Ascending aorta (tissue), 2 donors: ENCODE measurements around the gene SPAG9. TPM values are rescaled to one million over a fixed set of nuclear protein-coding genes. Genes with fewer than 3 reads are reported as not detected.
"Not testable (repeated sequence)": the region's sequence is repeated elsewhere in the genome, so short reads cannot be mapped to it uniquely, and the experiment has no call there.

Experiments
- DNase-seq, 2 donors: peaks; one replicate each; pipeline ENCODE4 v3.0.0-alpha.2; 2019; ENCODE audit warnings: low spot score in 2 of 2
- H3K27ac ChIP-seq, 2 donors: fragments of 200-600 bp; sonication (generic); one replicate each; pipeline ENCODE4 v1.5.1; 2016 to 2017; ENCODE audit warnings: mild to moderate bottlenecking in 1 of 2
- H3K27me3 ChIP-seq: fragments of 200-600 bp; sonication (generic); one replicate; pipeline ENCODE4 v1.5.1; 2017
- H3K36me3 ChIP-seq, 2 donors: fragments of 200-600 bp; sonication (generic); one replicate each; pipeline ENCODE4 v1.5.1; 2016
- H3K4me1 ChIP-seq, 2 donors: fragments of 200-600 bp; sonication (generic); one replicate each; pipeline ENCODE4 v1.5.1; 2016 to 2017; ENCODE audit warnings: mild to moderate bottlenecking in 1 of 2
- H3K4me3 ChIP-seq, 2 donors: fragments of 200-600 bp; sonication (generic); one replicate each; pipeline ENCODE4 v1.5.1; 2016 to 2017; ENCODE audit warnings: mild to moderate bottlenecking in 1 of 2
- H3K9me3 ChIP-seq, 2 donors: fragments of 200-600 bp; sonication (generic); one replicate each; pipeline ENCODE4 v1.5.1; 2016
- intact Hi-C: fragments of 100-400 bp; cut with DNase I; formaldehyde crosslinking; loops from one replicate; pipeline ENCODE4 v1.15.1; 2023
- total RNA-seq: library from RNA; depleted of rRNA; stranded (reverse); fragments of >200 nt; gene quantifications from one replicate; pipeline ENCODE4 v1.1.0, GENCODE V29; 2016
- TF ChIP-seq, protein P1 (sequence below), 3 experiments: fragments of 200-600 bp in 2 of 3; fragments of 450-650 bp in 1 of 3; sonication (generic) in 2 of 3; IDR thresholded peaks; one replicate each; pipeline ENCODE4 v1.5.1; 2016 to 2019; ENCODE audit warnings: antibody characterized with exemption in 3 of 3, mild to moderate bottlenecking in 1 of 3, moderate library complexity in 1 of 3

SPAG9 gene
- total RNA-seq, 1 donor from 2014 or later: 41.3 TPM

DNA sequence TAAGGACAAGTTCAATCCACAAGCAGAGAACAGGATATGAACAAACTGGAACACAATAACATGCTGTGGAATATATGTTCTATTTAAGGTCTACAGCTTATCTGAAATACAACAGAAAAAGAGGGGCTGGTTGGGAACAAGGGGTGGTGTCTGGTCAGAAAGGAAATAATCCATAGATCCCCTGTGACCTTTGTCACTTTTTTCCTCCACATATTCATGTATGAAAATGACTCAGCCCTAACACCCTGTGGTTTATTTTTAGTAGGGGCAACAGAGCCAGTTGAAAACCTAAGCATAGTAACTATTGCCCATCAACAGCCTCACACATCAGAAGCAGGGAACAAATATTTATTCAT lies 12.3 kb upstream of the SPAG9 start:
- no peak for DNase-seq
- Histone ChIP-seq H3K27me3 (no peaks in the 10 kb centered on the region), H3K27ac (peak overlapping the region; percentile 65 to 76), H3K36me3 (no peaks in the 10 kb centered on the region), H3K4me1 (peaks cover 3 to 10% of the 10 kb centered on the region in 2 donors), H3K9me3 (no peaks in the 10 kb centered on the region), H3K4me3 (no peak overlapping the region)
- TF ChIP-seq, protein P1, sequence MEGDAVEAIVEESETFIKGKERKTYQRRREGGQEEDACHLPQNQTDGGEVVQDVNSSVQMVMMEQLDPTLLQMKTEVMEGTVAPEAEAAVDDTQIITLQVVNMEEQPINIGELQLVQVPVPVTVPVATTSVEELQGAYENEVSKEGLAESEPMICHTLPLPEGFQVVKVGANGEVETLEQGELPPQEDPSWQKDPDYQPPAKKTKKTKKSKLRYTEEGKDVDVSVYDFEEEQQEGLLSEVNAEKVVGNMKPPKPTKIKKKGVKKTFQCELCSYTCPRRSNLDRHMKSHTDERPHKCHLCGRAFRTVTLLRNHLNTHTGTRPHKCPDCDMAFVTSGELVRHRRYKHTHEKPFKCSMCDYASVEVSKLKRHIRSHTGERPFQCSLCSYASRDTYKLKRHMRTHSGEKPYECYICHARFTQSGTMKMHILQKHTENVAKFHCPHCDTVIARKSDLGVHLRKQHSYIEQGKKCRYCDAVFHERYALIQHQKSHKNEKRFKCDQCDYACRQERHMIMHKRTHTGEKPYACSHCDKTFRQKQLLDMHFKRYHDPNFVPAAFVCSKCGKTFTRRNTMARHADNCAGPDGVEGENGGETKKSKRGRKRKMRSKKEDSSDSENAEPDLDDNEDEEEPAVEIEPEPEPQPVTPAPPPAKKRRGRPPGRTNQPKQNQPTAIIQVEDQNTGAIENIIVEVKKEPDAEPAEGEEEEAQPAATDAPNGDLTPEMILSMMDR (IDR thresholded peaks at IDR 0.05): no peak
- intact Hi-C loops: no loop called here

DNA sequence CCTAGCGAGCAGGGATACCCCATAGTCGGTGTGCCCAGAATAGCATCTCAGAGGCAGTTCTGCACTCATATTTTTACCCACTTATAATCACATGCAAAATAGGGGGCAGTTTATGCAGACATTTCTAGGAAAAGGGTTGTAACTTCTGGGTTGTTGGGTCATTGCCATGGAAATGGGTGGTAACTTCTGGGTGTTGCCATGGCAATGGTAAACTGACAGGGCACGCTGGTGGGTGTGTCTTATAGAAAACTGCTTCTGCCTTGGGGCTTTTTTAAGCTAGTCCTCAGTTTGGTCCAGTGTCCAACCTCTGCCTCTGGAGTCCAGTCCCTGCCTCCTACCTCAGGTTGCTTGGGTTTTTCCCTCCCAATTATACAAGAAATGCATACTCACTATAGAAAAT lies 7.4 kb upstream of the SPAG9 start:
- Histone ChIP-seq H3K27me3 (no peaks in the 10 kb centered on the region), H3K36me3 (no peaks in the 10 kb centered on the region), H3K27ac (no peak overlapping the region), H3K4me1 (peaks cover 0 to 6% of the 10 kb centered on the region in 2 donors), H3K9me3 (no peaks in the 10 kb centered on the region), H3K4me3 (no peak overlapping the region)
- no peak for DNase-seq
- intact Hi-C loops: no loop called here
- TF ChIP-seq, protein P1 (IDR thresholded peaks at IDR 0.05): no peak

DNA sequence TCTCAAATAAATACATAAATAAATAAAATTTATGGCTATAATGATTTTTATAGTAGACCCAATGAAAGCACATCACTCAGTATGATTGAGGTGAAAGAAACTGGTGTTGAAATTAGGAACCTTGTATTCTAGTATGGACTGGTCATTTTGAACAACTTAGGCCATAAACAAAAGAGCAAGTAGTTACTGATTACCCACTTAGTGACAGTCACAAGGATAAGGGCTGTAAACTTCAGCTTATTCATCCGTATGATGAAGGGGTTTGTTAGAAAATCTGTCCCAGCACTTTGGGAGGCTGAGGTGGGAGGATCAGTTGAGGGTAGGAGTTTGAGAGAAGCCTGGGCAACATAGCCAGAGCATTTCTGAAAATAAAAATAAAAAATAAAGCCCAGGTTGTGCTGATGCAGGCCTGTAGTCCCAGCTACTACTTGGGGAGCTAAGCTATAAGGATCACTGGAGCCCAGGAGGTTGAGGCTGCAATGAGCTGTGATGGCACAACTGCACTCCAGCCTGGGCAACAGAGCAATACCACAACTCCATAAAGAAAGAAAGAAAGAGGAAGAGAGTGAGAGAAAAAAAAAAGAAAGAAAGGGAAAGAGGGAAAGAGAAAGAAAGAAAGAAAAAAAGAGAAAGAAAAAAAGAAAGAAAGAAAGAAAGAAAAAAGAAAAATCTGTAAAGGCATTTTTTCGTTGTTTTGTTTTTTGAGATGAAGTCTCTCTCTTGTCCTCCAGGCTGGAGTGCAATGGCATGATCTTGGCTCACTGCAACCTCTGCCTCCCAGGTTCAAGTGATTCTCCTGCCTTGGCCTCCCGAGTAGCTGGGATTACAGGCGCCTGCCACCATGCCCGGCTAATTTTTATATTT lies 4.2 kb upstream of the SPAG9 start:
- Histone ChIP-seq H3K9me3 (no peaks in the 10 kb centered on the region), H3K36me3 (no peaks in the 10 kb centered on the region), H3K4me1 (peaks cover 0 to 6% of the 10 kb centered on the region in 2 donors), H3K27me3 (no peaks in the 10 kb centered on the region), H3K4me3 (no peak overlapping the region), H3K27ac (no peak overlapping the region)
- TF ChIP-seq, protein P1 (IDR thresholded peaks at IDR 0.05): no peak
- DNase-seq: no peak
- intact Hi-C loops: loop anchor here (5.0 kb wide), 1 partner anchor 42 kb away; the partner anchor contains the start of gene NME2

GRCh38 chr17:51122473-51123115 lies 1.9 kb upstream of the SPAG9 start:
- Histone ChIP-seq H3K27ac (peak overlapping the region; percentile 98 to 99), H3K4me1 (peaks cover 3 to 18% of the 10 kb centered on the region in 2 donors)
- DNase-seq, H3K27me3 ChIP-seq, H3K4me3 ChIP-seq, H3K36me3 ChIP-seq, H3K9me3 ChIP-seq: not testable (repeated sequence)
- intact Hi-C loops: loop anchor here (5.0 kb wide), 1 partner anchor 45 kb away; the partner anchor contains the start of gene NME2

GRCh38 chr17:51121620-51122472 lies 1.2 kb upstream of the SPAG9 start:
- Histone ChIP-seq H3K4me3 (peak overlapping the region; percentile 49 to 74), H3K36me3 (no peaks in the 10 kb centered on the region), H3K27me3 (no peaks in the 10 kb centered on the region), H3K27ac (peak overlapping the region; percentile 98 to 99), H3K9me3 (no peaks in the 10 kb centered on the region), H3K4me1 (peaks cover 3 to 20% of the 10 kb centered on the region in 2 donors)
- TF ChIP-seq, protein P1 (IDR thresholded peaks at IDR 0.05): no peak
- peak; percentile 88 to 97 for DNase-seq
- intact Hi-C loops: loop anchor here (1.0 to 5.0 kb wide), 3 partner anchors 31 to 255 kb away; partner anchors contain the start of genes NME1, NME2 and TOB1
